HCT116 (cell line): ENCODE data around the gene TULP4. TPM values are rescaled to one million over a fixed set of nuclear protein-coding genes. Genes with fewer than 3 reads are reported as not detected.
A peak's percentile ranks its signal among the peaks of the same experiment; 100 is the strongest.

Experiments
- ATAC-seq: fragments of 200-7000 bp; cut with Tn5 transposase; 2 replicates; pipeline ENCODE4 v1.9.1; 2020; ENCODE audit warnings: mild to moderate bottlenecking, moderate library complexity
- BruUV-seq: library from RNA; stranded (reverse); fragments of 400-500 nt; replicated peaks from 2 replicates; lab custom pipeline; 2021; lab: Mats Ljungman, UMichigan
- CTCF ChIA-PET: fragments of 300-600 bp; sonication (Branson Sonifier 250); formaldehyde crosslinking; loops from one replicate; lab custom pipeline; 2021; ENCODE audit warnings: antibody characterized with exemption; lab: Charles Lee
- POLR2A ChIA-PET: fragments of 300-600, 350-600 bp; sonication (Branson Sonifier 250); formaldehyde crosslinking; loops from one replicate; lab custom pipeline; 2021; ENCODE audit warnings: antibody characterized with exemption; lab: Charles Lee
- RAD21 ChIA-PET, 2 experiments: fragments of 300-600 bp; sonication (Branson Sonifier 250); formaldehyde crosslinking; loops; one replicate each; lab custom pipeline; 2023; ENCODE audit warnings: low total read pairs in 2 of 2; ENCODE audit not compliant: uncharacterized antibody in 2 of 2, unreplicated experiment in 2 of 2, low non-redundant PET in 1 of 2; lab: Charles Lee
- DNase-seq: peaks from one replicate; pipeline ENCODE4 v3.0.0-alpha.2; 2010; ENCODE audit warnings: low read depth, low spot score
- H2AFZ ChIP-seq: fragments of 200-600 bp; shearing (Covaris generic), sonication (generic); 2 replicates; pipeline ENCODE4 v1.6.1; 2017; ENCODE audit warnings: low read depth, mixed run types, mixed read lengths, antibody characterized with exemption, low read length; ENCODE audit not compliant: poor library complexity, severe bottlenecking
- H3K27ac ChIP-seq: 2 replicates; pipeline ENCODE4 v1.5.1; 2012; ENCODE audit warnings: low read depth, low read length
- H3K27me3 ChIP-seq: fragments of 200-600 bp; sonication (generic); 2 replicates; pipeline ENCODE4 v1.6.1; 2016; ENCODE audit warnings: mixed run types, low read length, mixed read lengths; ENCODE audit not compliant: insufficient read depth
- H3K36me3 ChIP-seq, 2 experiments: fragments of 200-500 bp in 1 of 2; fragments of 200-600 bp in 1 of 2; sonication (Bioruptor generic) in 1 of 2; sonication (generic) in 1 of 2; 2 replicates each; pipeline versions ENCODE4 v1.5.1 to v1.6.1; 2014 to 2016; ENCODE audit warnings: low read length in 2 of 2, inconsistent platforms in 1 of 2, mixed read lengths in 1 of 2, mixed run types in 1 of 2; ENCODE audit not compliant: insufficient read depth in 2 of 2, control insufficient read depth in 1 of 2
- H3K4me1 ChIP-seq, 2 experiments: fragments of 200-600 bp in 1 of 2; sonication (generic) in 1 of 2; 2 replicates each; pipeline versions ENCODE4 v1.5.1 to v1.6.1; 2012 to 2017; ENCODE audit warnings: low read length in 2 of 2, inconsistent platforms in 1 of 2, mild to moderate bottlenecking in 1 of 2, mixed read lengths in 1 of 2, mixed run types in 1 of 2, moderate library complexity in 1 of 2; ENCODE audit not compliant: insufficient read depth in 2 of 2, control insufficient read depth in 1 of 2
- H3K4me2 ChIP-seq: fragments of 200-600 bp; sonication (generic); 2 replicates; pipeline ENCODE4 v1.6.1; 2017; ENCODE audit warnings: mixed run types, low read length, mixed read lengths
- H3K4me3 ChIP-seq, 2 experiments: fragments of 200-600 bp in 1 of 2; sonication (generic) in 1 of 2; replicated peaks in 1 of 2; 2 replicates each; pipeline ENCODE4 v1.5.1; 2011 to 2016; ENCODE audit warnings: low read length in 2 of 2, control low read depth in 1 of 2, low read depth in 1 of 2, mild to moderate bottlenecking in 1 of 2, mixed read lengths in 1 of 2, mixed run types in 1 of 2
- H3K79me2 ChIP-seq: fragments of 200-600 bp; sonication (generic); 2 replicates; pipeline ENCODE4 v1.6.1; 2017; ENCODE audit warnings: mild to moderate bottlenecking, mixed run types, low read length, moderate library complexity, mixed read lengths; ENCODE audit not compliant: insufficient read depth
- H3K9ac ChIP-seq: fragments of 200-600 bp; sonication (generic); 2 replicates; pipeline ENCODE4 v1.6.1; 2016; ENCODE audit warnings: low read length, mixed read lengths
- H3K9me2 ChIP-seq: fragments of 200-600 bp; sonication (generic), shearing (Covaris generic); 2 replicates; pipeline ENCODE4 v1.6.1; 2017; ENCODE audit warnings: mixed run types, mild to moderate bottlenecking, moderate library complexity; ENCODE audit not compliant: insufficient read depth
- H3K9me3 ChIP-seq, 2 experiments: fragments of 200-500 bp in 1 of 2; fragments of 200-600 bp in 1 of 2; sonication (Bioruptor generic) in 1 of 2; sonication (generic) in 1 of 2; 2 replicates each; pipeline ENCODE4 v1.6.1; 2014 to 2017; ENCODE audit warnings: low read length in 2 of 2, mixed read lengths in 2 of 2, inconsistent platforms in 1 of 2, low read depth in 1 of 2, mild to moderate bottlenecking in 1 of 2, mixed run types in 1 of 2, moderate library complexity in 1 of 2; ENCODE audit not compliant: control insufficient read depth in 1 of 2, insufficient read depth in 1 of 2
- H4K20me1 ChIP-seq: fragments of 200-600 bp; sonication (generic), shearing (Covaris generic); 2 replicates; pipeline ENCODE4 v1.6.1; 2017; ENCODE audit warnings: mixed run types, mild to moderate bottlenecking, moderate library complexity; ENCODE audit not compliant: insufficient read depth
- CTCF ChIP-seq, 3 experiments: fragments of 200-600 bp in 1 of 3; sonication (generic) in 1 of 3; IDR thresholded peaks in 2 of 3; conservative IDR thresholded peaks in 1 of 3; 2 replicates each; pipeline ENCODE4 v1.5.1; 2012 to 2017; ENCODE audit warnings: low read depth in 2 of 3, low read length in 2 of 3, antibody characterized with exemption in 1 of 3, borderline replicate concordance in 1 of 3, control low read depth in 1 of 3, mild to moderate bottlenecking in 1 of 3, mixed read lengths in 1 of 3, mixed run types in 1 of 3, moderate library complexity in 1 of 3; ENCODE audit not compliant: insufficient read depth in 1 of 3
- ELF1 ChIP-seq: IDR thresholded peaks from 2 replicates; pipeline ENCODE4 v1.6.1; 2012; ENCODE audit warnings: low read depth, borderline replicate concordance
- EZH2phosphoT487 ChIP-seq: fragments of 200-600 bp; IDR thresholded peaks from 2 replicates; pipeline ENCODE4 v1.6.1; 2018; ENCODE audit warnings: antibody characterized with exemption, borderline replicate concordance
- FOSL1 ChIP-seq: IDR thresholded peaks from 2 replicates; pipeline ENCODE4 v1.6.1; 2012; ENCODE audit warnings: low read depth
- SRF ChIP-seq: IDR thresholded peaks from 2 replicates; pipeline ENCODE4 v1.6.1; 2012; ENCODE audit warnings: low read depth
- TCF7L2 ChIP-seq: IDR thresholded peaks from 2 replicates; pipeline ENCODE4 v1.7.0; 2011; ENCODE audit warnings: borderline replicate concordance, inconsistent platforms; ENCODE audit not compliant: insufficient read depth, insufficient read length; ENCODE audit errors: extremely low read depth
- ZNF274 ChIP-seq: fragments of 200-500 bp; sonication (Bioruptor generic); IDR thresholded peaks from 2 replicates; pipeline ENCODE4 v1.6.1; 2014; ENCODE audit warnings: mild to moderate bottlenecking, low read depth, low read length, inconsistent platforms
- intact Hi-C: fragments of 100-400 bp; cut with micrococcal nuclease; formaldehyde crosslinking; loops from 2 replicates; pipeline ENCODE4 v1.10.0; 2022
- total RNA-seq: library from RNA; stranded (reverse); gene quantifications from one replicate; pipeline ENCODE4 v1.2.1, GENCODE V29; 2021; ENCODE audit not compliant: unreplicated experiment

The TULP4 gene
- total RNA-seq, 1 experiment from 2014 or later: 70.8 TPM

GRCh38 chr6:158284007-158284875 lies 28.0 kb upstream of the TULP4 start:
- Histone ChIP-seq H3K4me3 (no peak overlapping the region), H3K9me2 (no peaks in the 10 kb centered on the region), H3K79me2 (peaks cover 31% of the 10 kb centered on the region), H3K36me3 (no peaks in the 10 kb centered on the region), H3K27me3 (no peaks in the 10 kb centered on the region), H3K4me2 (no peak overlapping the region), H2AFZ (no peak overlapping the region)
- ChIA-PET POLR2A (no interaction called here), RAD21 (no interaction called here)
- TF ChIP-seq EZH2phosphoT487: no peak
- no peak for TF ChIP-seq SRF
- no peak for TF ChIP-seq FOSL1
- no peak for TF ChIP-seq ZNF274
- TF ChIP-seq ELF1: no peak
- TF ChIP-seq CTCF (IDR thresholded peaks at IDR 0.05 in 2 of 3, conservative IDR thresholded peaks at IDR 0.05 in 1 of 3; ENCODE audit: borderline replicate concordance in 1 of 3, insufficient read depth in 1 of 3, low read depth in 2 of 3, low read length in 2 of 3): no peak
- no peak for TF ChIP-seq TCF7L2
- TF ChIP-seq, all 23 proteins: peak for 0
- Histone ChIP-seq H4K20me1 (no peaks in the 10 kb centered on the region), H3K9ac (no peak overlapping the region), H3K9me3 (no peaks in the 10 kb centered on the region), H3K27ac (no peak overlapping the region), H3K4me1 (no peaks in the 10 kb centered on the region)
- intact Hi-C loops: no loop called here
- TSS peak; percentile 20 for BruUV-seq
- ATAC-seq (no peak), DNase-seq (no peak)
- CTCF ChIA-PET: no interaction called here
